ENCODE results near the gene CYGB. TPM values are rescaled to one million over a fixed set of nuclear protein-coding genes. Genes with fewer than 3 reads are reported as not detected.
A peak's percentile ranks its signal among the peaks of the same experiment; 100 is the strongest.

Gene CYGB
- total RNA-seq, 1 experiment from 2014 or later, result 0.56 TPM

GRCh38 chr17:76539631-76540271 is 2.2 kb upstream of the CYGB start, which contains the start of gene PRCD:
Gene PRCD, plus strand, starts transcription at chr17:76540044. Its CDS starts 98 bp downstream, at chr17:76540142.
- Histone ChIP-seq H3K27ac (ENCODE audit: low read depth, low read length, poor library complexity, severe bottlenecking) (no peak within 1 kb of the TSS), H3K27me3 (replicated peaks; ENCODE audit: insufficient read depth, low read depth, low read length, poor library complexity) (peaks cover 5% of the 10 kb centered on the region), H3K9me3 (ENCODE audit: low read depth, low read length, poor library complexity, severe bottlenecking) (no peaks in the 10 kb centered on the region), H3K4me1 (ENCODE audit: insufficient read depth, low read length, poor library complexity, severe bottlenecking) (peaks cover 26% of the 10 kb centered on the region), H3K36me3 (ENCODE audit: insufficient read depth, low read length, poor library complexity, severe bottlenecking) (no peaks in the 10 kb centered on the region), H3K4me3 (ENCODE audit: low read depth, low read length, poor library complexity, severe bottlenecking) (no peak within 1 kb of the TSS)
- ChIA-PET POLR2A (ENCODE audit: low non-redundant PET) (interaction anchor here (0.6 kb wide), 1 partner anchor 1570 kb away, joined by 5 read pairs; no protein-coding TSS in a partner anchor), CTCF (interaction anchor here (0.6 to 1.7 kb wide), 3 partner anchors 16 to 144 kb away, joined by 3 to 8 read pairs (median 6); no protein-coding TSS in a partner anchor)
- BruUV-seq (replicated peaks), result no TSS peak
- no peak for DNase-seq (ENCODE audit: low spot score)
- TF ChIP-seq CTCF (conservative IDR thresholded peaks at IDR 0.05; ENCODE audit: low read depth, low read length), result no peak
- no peak for TF ChIP-seq EZH2 (IDR thresholded peaks at IDR 0.05; ENCODE audit: borderline replicate concordance, low read depth, low read length, poor library complexity, severe bottlenecking)
- intact Hi-C loops (cut with micrococcal nuclease; ENCODE audit: unreplicated experiment), result no loop called here

GRCh38 chr17:76538941-76539570 is 1.5 kb upstream of the CYGB start:
- Histone ChIP-seq H3K4me3 (ENCODE audit: low read depth, low read length, poor library complexity, severe bottlenecking) (no peak overlapping the region), H3K9me3 (ENCODE audit: low read depth, low read length, poor library complexity, severe bottlenecking) (no peaks in the 10 kb centered on the region), H3K36me3 (ENCODE audit: insufficient read depth, low read length, poor library complexity, severe bottlenecking) (no peaks in the 10 kb centered on the region), H3K27ac (ENCODE audit: low read depth, low read length, poor library complexity, severe bottlenecking) (no peak overlapping the region), H3K27me3 (replicated peaks; ENCODE audit: insufficient read depth, low read depth, low read length, poor library complexity) (peaks cover 5% of the 10 kb centered on the region), H3K4me1 (ENCODE audit: insufficient read depth, low read length, poor library complexity, severe bottlenecking) (peaks cover 19% of the 10 kb centered on the region)
- DNase-seq (ENCODE audit: low spot score), result no peak
- ChIA-PET POLR2A (ENCODE audit: low non-redundant PET) (no interaction called here), CTCF (no interaction called here)
- no TSS peak for BruUV-seq (replicated peaks)
- intact Hi-C loops (cut with micrococcal nuclease; ENCODE audit: unreplicated experiment), result no loop called here
- no peak for TF ChIP-seq CTCF (conservative IDR thresholded peaks at IDR 0.05; ENCODE audit: low read depth, low read length)
- no peak for TF ChIP-seq EZH2 (IDR thresholded peaks at IDR 0.05; ENCODE audit: borderline replicate concordance, low read depth, low read length, poor library complexity, severe bottlenecking)

- intact Hi-C loops (cut with micrococcal nuclease; ENCODE audit: unreplicated experiment), result no loop called here
- H3K27ac ChIP-seq (ENCODE audit: low read depth, low read length, poor library complexity, severe bottlenecking), result no peak overlapping the region
These were observed 897 bp upstream of the CYGB start for GRCh38 chr17:76538281-76538931.

More at GRCh38 chr17:76538281-76538931, 897 bp upstream of the CYGB start:
- POLR2A ChIA-PET (ENCODE audit: low non-redundant PET), result no interaction called here
- TF ChIP-seq CTCF (conservative IDR thresholded peaks at IDR 0.05; ENCODE audit: low read depth, low read length), result no peak
- TF ChIP-seq EZH2 (IDR thresholded peaks at IDR 0.05; ENCODE audit: borderline replicate concordance, low read depth, low read length, poor library complexity, severe bottlenecking), result no peak
- Histone ChIP-seq H3K9me3 (ENCODE audit: low read depth, low read length, poor library complexity, severe bottlenecking) (no peaks in the 10 kb centered on the region), H3K36me3 (ENCODE audit: insufficient read depth, low read length, poor library complexity, severe bottlenecking) (no peaks in the 10 kb centered on the region), H3K4me1 (ENCODE audit: insufficient read depth, low read length, poor library complexity, severe bottlenecking) (peaks cover 12% of the 10 kb centered on the region), H3K4me3 (ENCODE audit: low read depth, low read length, poor library complexity, severe bottlenecking) (peak overlapping the region; percentile 42), H3K27me3 (replicated peaks; ENCODE audit: insufficient read depth, low read depth, low read length, poor library complexity) (peaks cover 5% of the 10 kb centered on the region)
- BruUV-seq (replicated peaks), result no TSS peak
- no peak for DNase-seq (ENCODE audit: low spot score)
- CTCF ChIA-PET, result no interaction called here

Measured in A673 (cell line).